Measurements from ENCODE around the gene G6PC3.

Gene G6PC3

DNA sequence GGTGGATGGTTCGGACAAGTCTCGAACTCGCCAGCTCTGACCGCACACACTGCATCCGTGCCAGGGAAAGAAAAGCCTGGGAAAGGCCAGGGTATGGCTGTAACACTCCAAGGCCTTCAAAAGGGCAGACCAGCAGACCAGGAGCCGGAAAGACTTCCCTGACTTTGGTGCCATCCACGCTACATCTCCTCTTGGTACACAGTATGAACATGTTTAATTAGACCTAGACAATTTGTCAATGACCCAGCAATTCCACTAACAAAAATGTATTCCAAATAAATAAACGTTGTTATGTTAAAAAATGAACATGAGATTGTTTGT is 53.5 kb downstream of the G6PC3 start:
- DNase-seq (ENCODE audit: low spot score), result no peak
